Loucy (cell line): ENCODE data around the gene FLT1.

Source experiments
- H2AFZ ChIP-seq: fragments of 200-600 bp; sonication (generic); 2 replicates; pipeline ENCODE4 v1.6.0; 2016; ENCODE audit warnings: antibody characterized with exemption, mild to moderate bottlenecking, low read length, moderate library complexity
- H3F3A ChIP-seq: fragments of 200-600 bp; 2 replicates; pipeline ENCODE4 v1.6.0; 2016; ENCODE audit warnings: antibody characterized with exemption, low read depth, mild to moderate bottlenecking
- H3K27me3 ChIP-seq: fragments of 200-600 bp; sonication (generic); 2 replicates; pipeline ENCODE4 v1.6.1; 2014; ENCODE audit warnings: low read length, mild to moderate bottlenecking; ENCODE audit not compliant: insufficient read depth, poor library complexity, severe bottlenecking
- H3K36me3 ChIP-seq: fragments of 200-600 bp; sonication (generic); 2 replicates; pipeline ENCODE4 v1.6.1; 2016; ENCODE audit warnings: low read length; ENCODE audit not compliant: insufficient read depth
- H3K4me1 ChIP-seq: fragments of 200-600 bp; sonication (generic); 2 replicates; pipeline ENCODE4 v1.5.1; 2014; ENCODE audit warnings: low read length, mild to moderate bottlenecking; ENCODE audit not compliant: insufficient read depth, poor library complexity, severe bottlenecking
- H3K4me2 ChIP-seq: fragments of 200-600 bp; sonication (generic); 2 replicates; pipeline ENCODE4 v1.6.0; 2014; ENCODE audit warnings: antibody characterized with exemption, low read length, low read depth, mild to moderate bottlenecking; ENCODE audit not compliant: poor library complexity, severe bottlenecking
- H3K4me3 ChIP-seq: fragments of 200-600 bp; sonication (generic); 2 replicates; pipeline ENCODE4 v1.5.1; 2014; ENCODE audit warnings: low read length, mild to moderate bottlenecking, mixed read lengths; ENCODE audit not compliant: poor library complexity, severe bottlenecking
- H3K79me2 ChIP-seq: fragments of 200-600 bp; sonication (generic); 2 replicates; pipeline ENCODE4 v1.6.1; 2014; ENCODE audit warnings: low read length; ENCODE audit not compliant: insufficient read depth
- H3K9ac ChIP-seq: fragments of 200-600 bp; sonication (generic); 2 replicates; pipeline ENCODE4 v1.6.0; 2014; ENCODE audit warnings: mild to moderate bottlenecking, low read depth, low read length, moderate library complexity; ENCODE audit not compliant: poor library complexity, severe bottlenecking
- H3K9me2 ChIP-seq: fragments of 200-600 bp; sonication (generic); replicated peaks from 2 replicates; pipeline ENCODE4 v1.6.1; 2016; ENCODE audit warnings: low read depth, low read length, mixed read lengths
- H3K9me3 ChIP-seq: fragments of 200-600 bp; sonication (generic); 2 replicates; pipeline ENCODE4 v1.6.1; 2014; ENCODE audit warnings: mild to moderate bottlenecking, antibody characterized with exemption, low read length, low read depth; ENCODE audit not compliant: insufficient read depth
- H4K20me1 ChIP-seq: fragments of 200-600 bp; sonication (generic); 2 replicates; pipeline ENCODE4 v1.6.0; 2014; ENCODE audit warnings: antibody characterized with exemption, low read length, mild to moderate bottlenecking; ENCODE audit not compliant: insufficient read depth, poor library complexity, severe bottlenecking
- EZH2phosphoT487 ChIP-seq: fragments of 200-600 bp; IDR thresholded peaks from 2 replicates; pipeline ENCODE4 v1.6.1; 2018; ENCODE audit warnings: antibody characterized with exemption, mild to moderate bottlenecking, moderate library complexity, borderline replicate concordance
- TF ChIP-seq, protein P1 (sequence below): fragments of 200-600 bp; sonication (generic); conservative IDR thresholded peaks from 2 replicates; pipeline ENCODE4 v1.5.1; 2014; ENCODE audit warnings: mild to moderate bottlenecking, antibody characterized with exemption, low read length

FLT1 gene

DNA sequence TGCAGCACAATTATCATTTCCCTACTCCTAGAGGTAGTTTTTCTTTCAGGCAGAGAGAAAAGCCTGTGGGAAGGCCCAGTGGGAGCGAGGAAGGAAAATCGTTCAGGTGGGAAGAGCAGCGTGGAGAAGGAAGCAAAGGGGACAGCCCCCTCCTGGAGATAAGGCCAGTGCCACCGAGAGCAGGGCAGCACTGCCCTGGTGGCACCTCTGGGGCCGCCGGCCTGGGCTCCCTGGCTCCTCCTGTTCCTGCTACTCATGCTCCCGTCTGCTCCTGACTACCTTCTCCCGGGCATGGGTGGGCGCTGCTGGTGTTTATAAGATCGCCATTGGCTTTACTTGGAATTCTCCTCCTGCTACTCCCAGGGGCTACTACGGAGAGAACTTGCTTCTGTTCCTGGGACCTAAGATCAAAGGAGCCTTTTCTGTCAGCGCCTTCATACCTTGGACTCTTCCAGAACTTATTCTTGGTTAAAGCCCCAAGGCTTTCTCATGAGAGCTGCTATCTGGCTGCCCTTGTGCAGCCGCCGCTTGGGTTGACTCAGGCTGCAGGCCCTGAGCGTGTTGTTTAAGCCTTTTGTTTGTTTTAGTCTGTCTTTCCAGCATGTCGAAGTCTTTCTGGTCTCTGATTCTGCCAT is 3.7 kb upstream of the FLT1 start:
- peak overlapping the region; percentile 97 for H3K4me2 ChIP-seq
- H3K9me2 ChIP-seq, result no peaks in the 10 kb centered on the region
- H4K20me1 ChIP-seq, result peaks cover 12% of the 10 kb centered on the region
- no peak overlapping the region for H3K4me3 ChIP-seq
- peak overlapping the region; percentile 5 for H3K9ac ChIP-seq
- H3K4me1 ChIP-seq, result peaks cover 51% of the 10 kb centered on the region
- TF ChIP-seq, protein P1, sequence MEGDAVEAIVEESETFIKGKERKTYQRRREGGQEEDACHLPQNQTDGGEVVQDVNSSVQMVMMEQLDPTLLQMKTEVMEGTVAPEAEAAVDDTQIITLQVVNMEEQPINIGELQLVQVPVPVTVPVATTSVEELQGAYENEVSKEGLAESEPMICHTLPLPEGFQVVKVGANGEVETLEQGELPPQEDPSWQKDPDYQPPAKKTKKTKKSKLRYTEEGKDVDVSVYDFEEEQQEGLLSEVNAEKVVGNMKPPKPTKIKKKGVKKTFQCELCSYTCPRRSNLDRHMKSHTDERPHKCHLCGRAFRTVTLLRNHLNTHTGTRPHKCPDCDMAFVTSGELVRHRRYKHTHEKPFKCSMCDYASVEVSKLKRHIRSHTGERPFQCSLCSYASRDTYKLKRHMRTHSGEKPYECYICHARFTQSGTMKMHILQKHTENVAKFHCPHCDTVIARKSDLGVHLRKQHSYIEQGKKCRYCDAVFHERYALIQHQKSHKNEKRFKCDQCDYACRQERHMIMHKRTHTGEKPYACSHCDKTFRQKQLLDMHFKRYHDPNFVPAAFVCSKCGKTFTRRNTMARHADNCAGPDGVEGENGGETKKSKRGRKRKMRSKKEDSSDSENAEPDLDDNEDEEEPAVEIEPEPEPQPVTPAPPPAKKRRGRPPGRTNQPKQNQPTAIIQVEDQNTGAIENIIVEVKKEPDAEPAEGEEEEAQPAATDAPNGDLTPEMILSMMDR, result no peak
- no peak for TF ChIP-seq EZH2phosphoT487
- no peaks in the 10 kb centered on the region for H3K27me3 ChIP-seq
- H3K9me3 ChIP-seq, result no peaks in the 10 kb centered on the region
- H3K36me3 ChIP-seq, result no peaks in the 10 kb centered on the region
- H3K79me2 ChIP-seq, result peaks cover 12% of the 10 kb centered on the region
- H3F3A ChIP-seq, result peaks cover 18% of the 10 kb centered on the region
- H2AFZ ChIP-seq, result no peak overlapping the region

DNA sequence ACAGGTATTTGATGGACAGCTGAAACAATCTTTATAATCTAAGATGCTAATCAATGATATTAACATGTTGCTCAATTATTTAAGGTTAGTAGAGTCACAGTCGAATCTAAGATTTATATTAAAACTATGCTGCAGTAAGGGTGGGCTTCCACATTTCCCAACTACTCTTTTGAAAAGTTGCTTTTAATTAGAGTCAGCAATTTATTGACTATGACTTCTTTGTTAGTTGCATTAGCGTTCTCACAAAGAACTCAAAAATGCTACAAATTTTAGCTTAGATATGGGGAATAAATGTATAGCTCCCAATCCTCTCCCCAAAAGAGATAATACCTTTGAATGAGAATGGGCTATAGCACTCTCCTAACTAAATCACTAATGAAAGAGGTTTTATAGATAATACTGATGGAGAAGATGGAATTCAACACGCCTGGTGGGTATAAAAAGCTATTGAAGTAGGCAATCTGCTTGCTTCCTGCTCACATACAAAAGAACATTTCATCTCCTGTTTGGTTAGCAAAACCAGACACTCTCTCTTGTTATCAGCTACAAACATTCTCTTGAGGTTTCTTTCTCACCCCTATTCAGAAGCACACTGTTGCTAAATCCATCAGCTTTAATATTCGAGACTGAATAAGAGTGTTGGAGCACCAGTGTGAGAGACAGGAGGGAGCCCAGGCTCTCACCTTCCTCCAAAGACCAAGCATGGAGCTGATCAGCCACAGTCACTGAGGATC is 2.4 kb upstream of the FLT1 start:
- Histone ChIP-seq H3K9ac (peak overlapping the region; percentile 5), H3K4me1 (peaks cover 52% of the 10 kb centered on the region), H3K79me2 (peaks cover 25% of the 10 kb centered on the region), H2AFZ (no peak overlapping the region), H4K20me1 (peaks cover 23% of the 10 kb centered on the region), H3K9me2 (no peaks in the 10 kb centered on the region), H3K27me3 (no peaks in the 10 kb centered on the region), H3F3A (peaks cover 18% of the 10 kb centered on the region), H3K4me2 (peak overlapping the region; percentile 97), H3K4me3 (peak overlapping the region; percentile 86), H3K36me3 (no peaks in the 10 kb centered on the region), H3K9me3 (no peaks in the 10 kb centered on the region)
- TF ChIP-seq, protein P1, result no peak
- no peak for TF ChIP-seq EZH2phosphoT487

- Histone ChIP-seq H3K9me3 (no peaks in the 10 kb centered on the region), H3F3A (peaks cover 18% of the 10 kb centered on the region), H3K27me3 (no peaks in the 10 kb centered on the region), H3K4me1 (peaks cover 63% of the 10 kb centered on the region), H3K9me2 (no peaks in the 10 kb centered on the region), H4K20me1 (peaks cover 34% of the 10 kb centered on the region), H2AFZ (no peak overlapping the region), H3K9ac (peak overlapping the region; percentile 88), H3K4me3 (peak overlapping the region; percentile 86), H3K79me2 (peaks cover 37% of the 10 kb centered on the region), H3K36me3 (no peaks in the 10 kb centered on the region), H3K4me2 (peak overlapping the region; percentile 97)
- TF ChIP-seq EZH2phosphoT487, result no peak
- TF ChIP-seq, protein P1, result no peak
Observed at GRCh38 chr13:28496188-28496564, 1.2 kb upstream of the FLT1 start.
